ENCODE measurements around the gene TRIM29.

Gene TRIM29

DNA sequence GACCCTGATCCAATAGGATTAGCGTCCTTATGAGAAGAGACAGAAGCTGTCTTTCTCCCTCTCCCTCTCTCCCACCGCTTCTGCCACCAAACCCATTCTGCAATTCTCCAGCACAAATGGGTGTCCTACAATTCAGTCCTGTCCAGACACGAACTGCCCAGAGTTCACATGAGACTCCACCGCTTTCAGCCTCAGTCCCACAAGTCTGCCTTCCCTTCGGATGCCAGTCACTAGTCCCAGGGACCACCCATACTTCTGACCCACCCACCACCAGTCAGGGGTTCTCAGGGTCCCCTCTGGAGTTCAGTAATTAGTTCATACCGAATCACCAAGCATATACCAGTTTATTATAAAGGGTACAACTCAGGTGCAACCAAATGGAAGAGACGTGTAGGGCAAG is 73.6 kb downstream of the TRIM29 start (continued):
- no peak for TF ChIP-seq PATZ1 (CRISPR knock-in tag; IDR thresholded peaks at IDR 0.05; ENCODE audit: borderline replicate concordance)
- no peak for TF ChIP-seq ZC3H10 (CRISPR knock-in tag; IDR thresholded peaks at IDR 0.05)
- no peak for TF ChIP-seq TCF4 (CRISPR knock-in tag; IDR thresholded peaks at IDR 0.05; ENCODE audit: borderline replicate concordance)
- no peak for TF ChIP-seq ESRRG (CRISPR knock-in tag; IDR thresholded peaks at IDR 0.05)
- TF ChIP-seq ZFP30 (CRISPR knock-in tag; IDR thresholded peaks at IDR 0.05): no peak
- no peak for TF ChIP-seq ZNF565 (CRISPR knock-in tag; conservative IDR thresholded peaks at IDR 0.05; ENCODE audit: low read depth)

DNA sequence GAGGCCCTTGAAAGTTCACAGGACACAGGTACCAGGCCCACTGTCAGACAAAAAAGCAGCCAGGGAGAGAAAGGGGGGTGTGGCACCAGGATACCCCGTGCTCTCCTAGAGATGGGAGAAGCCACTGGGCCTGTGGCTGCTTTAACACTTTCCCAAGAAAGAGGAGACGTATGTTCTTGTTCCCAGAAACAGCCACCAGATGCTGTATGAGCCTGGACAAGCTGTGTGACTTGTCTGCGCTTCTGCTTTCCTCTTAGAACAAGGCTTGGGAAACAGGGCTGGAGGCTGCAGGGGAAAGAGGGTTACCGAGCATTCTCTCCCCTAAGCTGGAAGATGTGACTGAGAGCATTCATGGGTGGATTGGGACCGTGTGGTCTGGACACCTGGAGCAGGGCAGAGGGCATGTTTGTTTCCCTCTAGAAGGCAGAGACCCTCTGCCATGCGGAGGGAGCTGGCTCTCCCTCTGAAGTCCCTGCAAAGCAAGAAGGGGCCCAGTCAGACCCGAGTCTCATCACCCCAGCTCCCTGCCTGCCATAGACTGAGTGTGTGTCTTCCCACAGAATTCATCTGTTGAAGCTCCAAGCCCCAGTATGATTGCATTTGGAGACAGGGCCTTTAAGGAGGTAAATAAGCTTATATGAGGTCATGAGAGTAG is 74.1 kb downstream of the TRIM29 start:
- TF ChIP-seq OSR1 (CRISPR knock-in tag; IDR thresholded peaks at IDR 0.05) (no peak), CREB5 (CRISPR knock-in tag; IDR thresholded peaks at IDR 0.05; ENCODE audit: low read depth) (no peak), ARNTL (CRISPR knock-in tag; IDR thresholded peaks at IDR 0.05; ENCODE audit: borderline replicate concordance, low read depth) (no peak), TOX (CRISPR knock-in tag; IDR thresholded peaks at IDR 0.05; ENCODE audit: borderline replicate concordance) (no peak), POU6F1 (CRISPR knock-in tag; IDR thresholded peaks at IDR 0.05; ENCODE audit: borderline replicate concordance, low read depth) (no peak), ZC3H10 (CRISPR knock-in tag; IDR thresholded peaks at IDR 0.05) (no peak), ISL1 (CRISPR knock-in tag; IDR thresholded peaks at IDR 0.05) (no peak), ESRRG (CRISPR knock-in tag; IDR thresholded peaks at IDR 0.05) (no peak), RARB (CRISPR knock-in tag; IDR thresholded peaks at IDR 0.05) (no peak), ZNF70 (CRISPR knock-in tag; IDR thresholded peaks at IDR 0.05) (no peak), BACH2 (CRISPR knock-in tag; IDR thresholded peaks at IDR 0.05; ENCODE audit: borderline replicate concordance) (no peak)
- TF ChIP-seq, protein P1, sequence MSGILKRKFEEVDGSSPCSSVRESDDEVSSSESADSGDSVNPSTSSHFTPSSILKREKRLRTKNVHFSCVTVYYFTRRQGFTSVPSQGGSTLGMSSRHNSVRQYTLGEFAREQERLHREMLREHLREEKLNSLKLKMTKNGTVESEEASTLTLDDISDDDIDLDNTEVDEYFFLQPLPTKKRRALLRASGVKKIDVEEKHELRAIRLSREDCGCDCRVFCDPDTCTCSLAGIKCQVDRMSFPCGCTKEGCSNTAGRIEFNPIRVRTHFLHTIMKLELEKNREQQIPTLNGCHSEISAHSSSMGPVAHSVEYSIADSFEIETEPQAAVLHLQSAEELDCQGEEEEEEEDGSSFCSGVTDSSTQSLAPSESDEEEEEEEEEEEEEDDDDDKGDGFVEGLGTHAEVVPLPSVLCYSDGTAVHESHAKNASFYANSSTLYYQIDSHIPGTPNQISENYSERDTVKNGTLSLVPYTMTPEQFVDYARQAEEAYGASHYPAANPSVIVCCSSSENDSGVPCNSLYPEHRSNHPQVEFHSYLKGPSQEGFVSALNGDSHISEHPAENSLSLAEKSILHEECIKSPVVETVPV (CRISPR knock-in tag; IDR thresholded peaks at IDR 0.05): no peak
- ATAC-seq: no peak

GRCh38 chr11:120062561-120062930 is 75.4 kb downstream of the TRIM29 start:
- TF ChIP-seq ZFP30 (CRISPR knock-in tag; IDR thresholded peaks at IDR 0.05): no peak
- TF ChIP-seq ZNF70 (CRISPR knock-in tag; IDR thresholded peaks at IDR 0.05): no peak
- TF ChIP-seq RARB (CRISPR knock-in tag; IDR thresholded peaks at IDR 0.05): no peak
- no peak for TF ChIP-seq GLIS3 (CRISPR knock-in tag; IDR thresholded peaks at IDR 0.05)
- TF ChIP-seq, protein P2, sequence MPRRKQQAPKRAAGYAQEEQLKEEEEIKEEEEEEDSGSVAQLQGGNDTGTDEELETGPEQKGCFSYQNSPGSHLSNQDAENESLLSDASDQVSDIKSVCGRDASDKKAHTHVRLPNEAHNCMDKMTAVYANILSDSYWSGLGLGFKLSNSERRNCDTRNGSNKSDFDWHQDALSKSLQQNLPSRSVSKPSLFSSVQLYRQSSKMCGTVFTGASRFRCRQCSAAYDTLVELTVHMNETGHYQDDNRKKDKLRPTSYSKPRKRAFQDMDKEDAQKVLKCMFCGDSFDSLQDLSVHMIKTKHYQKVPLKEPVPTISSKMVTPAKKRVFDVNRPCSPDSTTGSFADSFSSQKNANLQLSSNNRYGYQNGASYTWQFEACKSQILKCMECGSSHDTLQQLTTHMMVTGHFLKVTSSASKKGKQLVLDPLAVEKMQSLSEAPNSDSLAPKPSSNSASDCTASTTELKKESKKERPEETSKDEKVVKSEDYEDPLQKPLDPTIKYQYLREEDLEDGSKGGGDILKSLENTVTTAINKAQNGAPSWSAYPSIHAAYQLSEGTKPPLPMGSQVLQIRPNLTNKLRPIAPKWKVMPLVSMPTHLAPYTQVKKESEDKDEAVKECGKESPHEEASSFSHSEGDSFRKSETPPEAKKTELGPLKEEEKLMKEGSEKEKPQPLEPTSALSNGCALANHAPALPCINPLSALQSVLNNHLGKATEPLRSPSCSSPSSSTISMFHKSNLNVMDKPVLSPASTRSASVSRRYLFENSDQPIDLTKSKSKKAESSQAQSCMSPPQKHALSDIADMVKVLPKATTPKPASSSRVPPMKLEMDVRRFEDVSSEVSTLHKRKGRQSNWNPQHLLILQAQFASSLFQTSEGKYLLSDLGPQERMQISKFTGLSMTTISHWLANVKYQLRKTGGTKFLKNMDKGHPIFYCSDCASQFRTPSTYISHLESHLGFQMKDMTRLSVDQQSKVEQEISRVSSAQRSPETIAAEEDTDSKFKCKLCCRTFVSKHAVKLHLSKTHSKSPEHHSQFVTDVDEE (CRISPR knock-in tag; IDR thresholded peaks at IDR 0.05): no peak
- no peak for TF ChIP-seq ZC3H10 (CRISPR knock-in tag; IDR thresholded peaks at IDR 0.05)
- TF ChIP-seq, protein P1 (CRISPR knock-in tag; IDR thresholded peaks at IDR 0.05): no peak
- no peak for TF ChIP-seq POU6F1 (CRISPR knock-in tag; IDR thresholded peaks at IDR 0.05; ENCODE audit: borderline replicate concordance, low read depth)
- TF ChIP-seq OSR1 (CRISPR knock-in tag; IDR thresholded peaks at IDR 0.05): no peak
- no peak for TF ChIP-seq CREB5 (CRISPR knock-in tag; IDR thresholded peaks at IDR 0.05; ENCODE audit: low read depth)
- ATAC-seq: no peak

Data from SK-N-SH treated with all-trans-retinoic acid at 6 μM for 48 hours (cell line).